WI38 (cell line): Measurements from ENCODE around the gene HMCES.
A peak's percentile ranks its signal among the peaks of the same experiment; 100 is the strongest.

Experiments
- H3K4me3 ChIP-seq: 2 replicates; pipeline ENCODE4 v1.5.1; 2011; ENCODE audit warnings: low read depth, mild to moderate bottlenecking, control low read depth, low read length
- CTCF ChIP-seq: IDR thresholded peaks from 2 replicates; pipeline ENCODE4 v1.5.1; 2012; ENCODE audit warnings: low read depth, mild to moderate bottlenecking, control low read depth, low read length

Gene HMCES

GRCh38 chr3:129305592-129306091, 27.0 kb downstream of the HMCES start:
- H3K4me3 ChIP-seq: peak overlapping the region; percentile 21; the same call in 1 of the 2 replicates
- no peak for TF ChIP-seq CTCF

GRCh38 chr3:129308636-129309035, 30.0 kb downstream of the HMCES start:
- no peak for TF ChIP-seq CTCF
- no peak overlapping the region for H3K4me3 ChIP-seq

GRCh38 chr3:129310111-129311011, 31.7 kb downstream of the HMCES start:
- no peak overlapping the region for H3K4me3 ChIP-seq
- no peak for TF ChIP-seq CTCF

GRCh38 chr3:129311054-129311902, 32.6 kb downstream of the HMCES start:
- H3K4me3 ChIP-seq: no peak overlapping the region
- TF ChIP-seq CTCF: no peak

- no peak for TF ChIP-seq CTCF
- no peak overlapping the region for H3K4me3 ChIP-seq
These were observed 33.5 kb downstream of the HMCES start for GRCh38 chr3:129312021-129312639.

- no peak for TF ChIP-seq CTCF
- no peak overlapping the region for H3K4me3 ChIP-seq
These were observed 34.2 kb downstream of the HMCES start for GRCh38 chr3:129312671-129313414.
